ENCODE data around the gene RECK. TPM values are rescaled to one million over a fixed set of nuclear protein-coding genes. Genes with fewer than 3 reads are reported as not detected.
A peak's percentile ranks its signal among the peaks of the same experiment; 100 is the strongest.

The RECK gene
- total and polyA plus RNA-seq, 2 experiments from 2014 or later: 8.1 to 11.6 TPM

DNA sequence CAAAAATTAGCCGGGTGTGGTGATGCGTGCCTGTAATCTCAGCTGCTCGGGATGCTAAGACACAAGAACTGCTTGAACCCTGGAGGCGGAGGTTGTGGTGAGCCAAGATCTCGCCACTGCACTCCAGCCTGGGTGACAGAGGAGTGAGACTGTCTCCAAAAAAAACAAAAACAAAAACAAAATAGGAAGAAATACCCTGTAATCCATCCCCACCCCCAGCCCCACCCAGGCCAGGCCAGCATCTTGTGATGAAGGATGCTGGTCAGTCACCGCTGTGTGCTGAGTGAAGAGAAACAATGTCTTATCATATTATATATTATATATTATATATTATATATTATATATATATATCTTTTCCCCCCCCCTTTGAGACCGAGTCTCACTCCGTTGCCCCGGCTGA, 117.0 kb downstream of the RECK start:
- H3K27ac ChIP-seq (ENCODE audit: low read depth): no peak overlapping the region
- H3K36me3 Mint-ChIP-seq (ENCODE audit: low read depth): peaks cover 25% of the 10 kb centered on the region; the same call in 2 of the 3 replicates

GRCh38 chr9:36154331-36154952, 117.7 kb downstream of the RECK start:
- no peak overlapping the region for H3K27ac Mint-ChIP-seq
- Histone ChIP-seq H3K27me3 (ENCODE audit: insufficient read depth) (no peaks in the 10 kb centered on the region), H2AFZ (no peak overlapping the region), H3K27ac (ENCODE audit: low read depth) (0 out of 2 replicates have a peak overlapping the region, but pooled peaks have one; percentile 40), H3F3A (replicated peaks; ENCODE audit: low read depth) (no peaks in the 10 kb centered on the region), H3K4me2 (no peak overlapping the region), H3K4me3 (no peak overlapping the region), H4K20me1 (replicated peaks; ENCODE audit: insufficient read depth) (no peaks in the 10 kb centered on the region), H3K36me3 (ENCODE audit: insufficient read depth) (no peaks in the 10 kb centered on the region), H3K79me2 (replicated peaks; ENCODE audit: insufficient read depth) (no peaks in the 10 kb centered on the region), H3K9me2 (ENCODE audit: insufficient read depth) (no peaks in the 10 kb centered on the region; the same call in 1 of the 2 replicates), H3K4me1 (ENCODE audit: insufficient read depth) (no peaks in the 10 kb centered on the region)
- H3K27me3 Mint-ChIP-seq (ENCODE audit: insufficient read depth, low read depth, poor library complexity): peaks cover 13% of the 10 kb centered on the region
- TF ChIP-seq CREB1 (CRISPR knock-in tag; IDR thresholded peaks at IDR 0.05; ENCODE audit: low read depth): no peak
- H3K36me3 Mint-ChIP-seq (ENCODE audit: low read depth): peaks cover 25% of the 10 kb centered on the region
- peaks cover 28% of the 10 kb centered on the region for H3K9me3 Mint-ChIP-seq
- peaks cover 6% of the 10 kb centered on the region for H3K4me1 Mint-ChIP-seq
- DNase-seq (ENCODE audit: low spot score): no peak
- no peak; the same call in 2 of the 3 replicates for ATAC-seq
- no peak overlapping the region for H3K4me3 Mint-ChIP-seq

More for the DNA sequence above, 117.0 kb downstream of the RECK start:
- ATAC-seq: no peak
- Mint-ChIP-seq H3K4me1 (peaks cover 6% of the 10 kb centered on the region), H3K4me3 (no peak overlapping the region), H3K9me3 (peaks cover 28% of the 10 kb centered on the region), H3K27ac (no peak overlapping the region), H3K27me3 (ENCODE audit: insufficient read depth, low read depth, poor library complexity) (peaks cover 11% of the 10 kb centered on the region)
- Histone ChIP-seq H3K4me3 (no peak overlapping the region), H3K4me2 (no peak overlapping the region), H2AFZ (no peak overlapping the region), H3K9me2 (ENCODE audit: insufficient read depth) (no peaks in the 10 kb centered on the region; the same call in 1 of the 2 replicates), H3K79me2 (replicated peaks; ENCODE audit: insufficient read depth) (no peaks in the 10 kb centered on the region), H3K27me3 (ENCODE audit: insufficient read depth) (no peaks in the 10 kb centered on the region), H3F3A (replicated peaks; ENCODE audit: low read depth) (no peaks in the 10 kb centered on the region), H4K20me1 (replicated peaks; ENCODE audit: insufficient read depth) (no peaks in the 10 kb centered on the region), H3K4me1 (ENCODE audit: insufficient read depth) (no peaks in the 10 kb centered on the region), H3K36me3 (ENCODE audit: insufficient read depth) (no peaks in the 10 kb centered on the region)
- no peak for DNase-seq (ENCODE audit: low spot score)
- no peak for TF ChIP-seq EZH2 (IDR thresholded peaks at IDR 0.05; ENCODE audit: low read depth, unreplicated experiment)

GRCh38 chr9:36156116-36156515, 119.4 kb downstream of the RECK start:
- H3K27me3 Mint-ChIP-seq (ENCODE audit: insufficient read depth, low read depth, poor library complexity): peaks cover 18% of the 10 kb centered on the region
- no peak overlapping the region for H2AFZ ChIP-seq
- TF ChIP-seq POLR2AphosphoS5 (IDR thresholded peaks at IDR 0.05; ENCODE audit: low read depth) (no peak), NANOG (IDR thresholded peaks at IDR 0.05; ENCODE audit: borderline replicate concordance) (no peak), REST (IDR thresholded peaks at IDR 0.05; ENCODE audit: unreplicated experiment) (no peak), CTCF (conservative IDR thresholded peaks at IDR 0.05; ENCODE audit: low read depth in 2 of 2) (no peak), JUNB (IDR thresholded peaks at IDR 0.05; ENCODE audit: unreplicated experiment) (no peak), ZNF331 (CRISPR knock-in tag; IDR thresholded peaks at IDR 0.05; ENCODE audit: low read depth) (no peak), EZH2 (IDR thresholded peaks at IDR 0.05; ENCODE audit: low read depth, unreplicated experiment) (no peak), ZNF114 (CRISPR knock-in tag; IDR thresholded peaks at IDR 0.05) (no peak), CREB1 (CRISPR knock-in tag; IDR thresholded peaks at IDR 0.05; ENCODE audit: low read depth) (no peak), EZH2phosphoT487 (IDR thresholded peaks at IDR 0.05; ENCODE audit: unreplicated experiment) (no peak), STAT1 (IDR thresholded peaks at IDR 0.05; ENCODE audit: unreplicated experiment) (no peak)
- TF ChIP-seq, protein P1, sequence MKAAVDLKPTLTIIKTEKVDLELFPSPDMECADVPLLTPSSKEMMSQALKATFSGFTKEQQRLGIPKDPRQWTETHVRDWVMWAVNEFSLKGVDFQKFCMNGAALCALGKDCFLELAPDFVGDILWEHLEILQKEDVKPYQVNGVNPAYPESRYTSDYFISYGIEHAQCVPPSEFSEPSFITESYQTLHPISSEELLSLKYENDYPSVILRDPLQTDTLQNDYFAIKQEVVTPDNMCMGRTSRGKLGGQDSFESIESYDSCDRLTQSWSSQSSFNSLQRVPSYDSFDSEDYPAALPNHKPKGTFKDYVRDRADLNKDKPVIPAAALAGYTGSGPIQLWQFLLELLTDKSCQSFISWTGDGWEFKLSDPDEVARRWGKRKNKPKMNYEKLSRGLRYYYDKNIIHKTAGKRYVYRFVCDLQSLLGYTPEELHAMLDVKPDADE (IDR thresholded peaks at IDR 0.05): no peak

More at GRCh38 chr9:36156116-36156515, 119.4 kb downstream of the RECK start:
- no peaks in the 10 kb centered on the region for H4K20me1 ChIP-seq (replicated peaks; ENCODE audit: insufficient read depth)
- H3K4me2 ChIP-seq: no peak overlapping the region
- no peak overlapping the region for H3K27ac Mint-ChIP-seq
- H3K4me1 Mint-ChIP-seq: peaks cover 9% of the 10 kb centered on the region
- no peaks in the 10 kb centered on the region for H3F3A ChIP-seq (replicated peaks; ENCODE audit: low read depth)
- H3K4me3 Mint-ChIP-seq: no peak overlapping the region
- no peaks in the 10 kb centered on the region for H3K36me3 ChIP-seq (ENCODE audit: insufficient read depth)
- no peaks in the 10 kb centered on the region for H3K27me3 ChIP-seq (ENCODE audit: insufficient read depth)
- H3K27ac ChIP-seq (ENCODE audit: low read depth): no peak overlapping the region
- H3K9me3 Mint-ChIP-seq: peaks cover 28% of the 10 kb centered on the region
- no peak overlapping the region for H3K4me3 ChIP-seq
- H3K79me2 ChIP-seq (replicated peaks; ENCODE audit: insufficient read depth): no peaks in the 10 kb centered on the region
- no peaks in the 10 kb centered on the region; the same call in 1 of the 2 replicates for H3K9me2 ChIP-seq (ENCODE audit: insufficient read depth)
- H3K36me3 Mint-ChIP-seq (ENCODE audit: low read depth): peaks cover 25% of the 10 kb centered on the region
- DNase-seq (ENCODE audit: low spot score) (no peak), ATAC-seq (no peak)
- H3K4me1 ChIP-seq (ENCODE audit: insufficient read depth): no peaks in the 10 kb centered on the region
